Astrocyte of the spinal cord (primary cell): ENCODE measurements around the gene CD27.

Source experiments
- DNase-seq: peaks from one replicate; pipeline ENCODE4 v3.0.0; 2011; ENCODE audit warnings: low read depth, low spot score
- H3K4me3 ChIP-seq: 2 replicates; pipeline ENCODE4 v1.5.1; 2011; ENCODE audit warnings: low read depth, mild to moderate bottlenecking, low read length, moderate library complexity
- CTCF ChIP-seq: IDR thresholded peaks from 2 replicates; pipeline ENCODE4 v1.5.1; 2012; ENCODE audit warnings: low read depth, mild to moderate bottlenecking, low read length, inconsistent platforms
- in situ Hi-C: cut with HindIII; loops from 2 replicates; pipeline ENCODE4 v1.10.0; 2017; ENCODE audit warnings: low sequenced_read_pairs

CD27 gene

GRCh38 chr12:6500466-6500865 is 55.7 kb downstream of the CD27 start:
- in situ Hi-C loops: no loop called here
- no peak overlapping the region for H3K4me3 ChIP-seq
- DNase-seq: no peak
- TF ChIP-seq CTCF: no peak
